NCI-H1092 (cell line): Measurements from ENCODE around the gene ZNF76.

Experiments
- DNase-seq: peaks from one replicate; lab custom pipeline; 2025; lab: John Stamatoyannopoulos, UW

ZNF76 gene

DNA sequence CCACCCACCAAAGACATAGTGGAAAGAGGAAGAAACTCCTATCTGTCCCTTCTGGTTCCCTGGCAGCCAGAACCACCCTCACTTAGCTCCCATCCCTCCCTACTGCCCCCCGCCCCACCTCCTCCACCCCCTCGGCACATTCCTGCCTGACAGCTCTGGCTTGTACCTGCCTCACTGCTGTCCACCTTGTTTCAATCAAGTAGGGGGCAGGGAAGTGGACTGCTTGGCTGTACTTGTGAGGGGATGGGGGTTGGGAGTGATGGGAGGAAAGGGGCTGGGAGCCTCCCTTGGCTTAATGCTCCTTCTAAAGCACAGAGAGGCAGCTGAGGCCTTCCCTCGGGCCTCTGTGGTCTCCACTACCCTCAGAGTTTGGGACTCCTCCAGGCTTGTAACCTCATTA, 22.1 kb upstream of the ZNF76 start:
- no peak for DNase-seq

DNA sequence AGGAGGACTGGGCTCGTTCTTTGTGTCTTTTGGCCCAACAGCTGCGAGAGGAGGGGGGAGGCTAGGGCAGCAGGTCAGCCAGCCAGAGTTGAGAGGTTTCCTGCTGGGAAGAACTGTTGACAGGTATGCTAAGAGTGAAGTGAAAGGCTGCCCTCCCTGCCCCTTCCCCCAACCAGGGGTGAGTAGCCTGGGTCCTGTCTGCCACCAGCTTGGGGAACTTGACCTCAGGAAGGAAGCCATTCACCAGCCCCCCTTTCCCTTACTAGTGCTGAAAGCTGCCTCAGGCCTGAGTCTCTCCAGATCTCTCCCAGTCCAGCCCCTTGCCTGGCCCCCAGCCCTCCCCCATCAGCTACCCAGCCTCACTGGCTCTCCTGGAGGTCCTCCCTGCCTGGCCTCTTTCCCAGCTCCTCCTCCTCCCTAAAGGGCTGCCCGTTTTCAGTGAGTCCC, 20.7 kb upstream of the ZNF76 start:
- DNase-seq, result no peak

DNA sequence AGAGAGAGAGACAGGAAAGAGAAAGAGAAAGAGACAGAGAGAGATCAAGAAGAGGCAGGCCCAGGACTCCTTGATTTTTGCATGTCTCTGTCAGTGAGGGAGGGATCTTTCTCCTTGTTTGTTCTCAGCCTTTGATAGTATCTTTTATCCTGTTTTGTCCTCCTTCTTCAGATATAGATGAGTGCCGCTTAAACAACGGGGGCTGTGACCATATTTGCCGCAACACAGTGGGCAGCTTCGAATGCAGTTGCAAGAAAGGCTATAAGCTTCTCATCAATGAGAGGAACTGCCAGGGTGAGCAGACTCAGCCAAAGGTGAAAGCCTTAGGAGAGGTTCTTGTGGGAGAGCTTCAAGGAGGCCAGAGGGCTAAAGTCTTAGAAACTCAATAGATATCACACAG, 20.0 kb upstream of the ZNF76 start:
- no peak for DNase-seq

DNA sequence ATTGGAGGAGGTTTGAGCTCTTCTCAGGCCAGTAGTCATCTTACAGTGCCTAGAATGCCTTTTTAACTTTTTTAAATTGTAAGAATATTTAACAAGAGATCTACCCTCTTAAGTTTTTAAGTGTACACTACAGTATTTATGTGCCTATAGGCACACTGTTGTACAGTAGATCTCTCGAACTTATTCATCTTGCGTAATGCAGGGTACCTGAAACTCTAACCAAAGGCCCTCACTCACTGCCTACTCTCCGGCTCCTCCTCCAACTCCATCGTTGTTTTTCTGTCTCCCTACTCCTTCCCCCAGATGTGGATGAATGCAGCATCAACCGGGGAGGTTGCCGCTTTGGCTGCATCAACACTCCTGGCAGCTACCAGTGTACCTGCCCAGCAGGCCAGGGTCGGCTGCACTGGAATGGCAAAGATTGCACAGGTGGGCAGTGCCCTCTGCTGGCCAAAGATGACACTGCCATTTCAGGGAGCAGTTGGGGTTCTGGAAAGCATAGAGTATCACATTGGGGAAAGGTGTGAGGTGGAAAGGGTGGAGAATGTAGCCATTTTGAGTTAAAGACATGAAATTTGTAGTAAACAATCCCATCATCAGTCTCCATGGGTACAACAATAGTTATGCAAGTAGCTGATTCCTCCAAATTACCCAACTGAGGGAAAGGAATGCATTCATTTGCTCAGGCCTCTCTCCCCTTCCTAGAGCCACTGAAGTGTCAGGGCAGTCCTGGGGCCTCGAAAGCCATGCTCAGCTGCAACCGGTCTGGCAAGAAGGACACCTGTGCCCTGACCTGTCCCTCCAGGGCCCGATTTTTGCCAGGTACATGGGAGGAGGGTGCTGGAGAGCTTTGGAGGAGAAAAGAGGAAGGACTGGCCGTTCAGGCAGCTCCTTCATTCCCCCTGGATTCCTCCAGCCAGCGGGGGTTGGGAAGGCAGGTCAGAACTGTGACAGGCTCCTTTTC, 18.4 kb upstream of the ZNF76 start:
- DNase-seq, result peak; percentile 40

DNA sequence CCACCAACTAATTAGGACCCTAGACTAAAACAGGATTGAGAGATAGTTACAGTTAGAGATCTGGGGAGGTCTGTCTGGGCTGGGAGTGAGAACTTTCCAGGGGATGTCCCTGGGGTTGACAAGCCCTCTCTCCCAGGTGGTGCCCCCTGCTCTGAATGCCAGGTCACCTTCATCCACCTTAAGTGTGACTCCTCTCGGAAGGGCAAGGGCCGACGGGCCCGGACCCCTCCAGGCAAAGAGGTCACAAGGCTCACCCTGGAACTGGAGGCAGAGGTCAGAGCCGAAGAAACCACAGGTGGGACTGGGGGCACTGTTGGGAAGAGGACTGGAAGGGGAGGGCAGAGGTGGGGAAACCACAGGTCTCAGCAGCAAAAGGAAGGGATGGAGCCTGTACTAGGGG, 17.0 kb upstream of the ZNF76 start:
- DNase-seq, result no peak

DNA sequence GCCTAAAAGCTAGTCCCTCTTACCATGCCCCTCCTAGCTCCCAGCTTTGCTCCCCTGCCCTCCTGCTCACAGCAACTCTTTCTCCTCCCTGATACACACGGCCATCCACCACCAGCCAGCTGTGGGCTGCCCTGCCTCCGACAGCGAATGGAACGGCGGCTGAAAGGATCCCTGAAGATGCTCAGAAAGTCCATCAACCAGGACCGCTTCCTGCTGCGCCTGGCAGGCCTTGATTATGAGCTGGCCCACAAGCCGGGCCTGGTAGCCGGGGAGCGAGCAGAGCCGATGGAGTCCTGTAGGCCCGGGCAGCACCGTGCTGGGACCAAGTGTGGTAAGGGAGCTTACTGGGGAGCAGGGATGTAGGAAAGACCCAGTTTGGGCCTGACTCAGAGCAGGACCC, 16.6 kb upstream of the ZNF76 start:
- no peak for DNase-seq

DNA sequence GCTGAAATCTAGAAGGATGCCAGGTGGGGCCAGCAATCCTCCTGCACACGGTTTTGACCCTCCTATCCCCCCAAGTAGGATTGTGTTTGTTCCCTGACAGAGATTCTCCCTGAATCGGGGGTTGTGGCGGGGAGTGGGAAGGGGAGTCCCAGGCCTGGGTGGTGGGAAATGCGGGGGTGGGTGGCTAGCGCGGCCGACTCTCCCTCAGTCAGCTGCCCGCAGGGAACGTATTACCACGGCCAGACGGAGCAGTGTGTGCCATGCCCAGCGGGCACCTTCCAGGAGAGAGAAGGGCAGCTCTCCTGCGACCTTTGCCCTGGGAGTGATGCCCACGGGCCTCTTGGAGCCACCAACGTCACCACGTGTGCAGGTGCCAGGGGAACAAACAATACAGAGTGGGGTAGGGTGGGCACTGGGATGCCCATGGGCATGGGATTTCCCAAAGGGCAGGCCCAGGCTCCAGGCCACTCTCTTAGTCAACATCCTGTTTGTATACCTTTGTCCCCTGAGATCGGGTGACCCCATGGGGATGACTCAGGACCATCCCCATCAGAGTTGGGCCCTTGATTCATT, 16.1 kb upstream of the ZNF76 start:
- DNase-seq, result no peak

DNA sequence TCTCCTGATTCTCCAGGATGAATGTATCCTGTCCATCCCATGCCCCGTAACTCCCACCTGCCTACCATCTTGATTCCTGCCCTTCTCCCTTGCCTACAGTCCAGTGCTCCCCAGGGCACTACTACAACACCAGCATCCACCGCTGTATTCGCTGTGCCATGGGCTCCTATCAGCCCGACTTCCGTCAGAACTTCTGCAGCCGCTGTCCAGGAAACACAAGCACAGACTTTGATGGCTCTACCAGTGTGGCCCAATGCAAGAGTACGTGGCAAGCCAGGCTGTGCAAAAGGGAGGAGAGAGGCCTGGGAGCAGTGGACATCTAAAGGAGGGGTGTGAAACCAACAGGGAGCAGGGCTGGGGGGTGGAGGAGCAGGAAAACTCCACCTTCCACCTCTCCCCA, 15.0 kb upstream of the ZNF76 start:
- no peak for DNase-seq

DNA sequence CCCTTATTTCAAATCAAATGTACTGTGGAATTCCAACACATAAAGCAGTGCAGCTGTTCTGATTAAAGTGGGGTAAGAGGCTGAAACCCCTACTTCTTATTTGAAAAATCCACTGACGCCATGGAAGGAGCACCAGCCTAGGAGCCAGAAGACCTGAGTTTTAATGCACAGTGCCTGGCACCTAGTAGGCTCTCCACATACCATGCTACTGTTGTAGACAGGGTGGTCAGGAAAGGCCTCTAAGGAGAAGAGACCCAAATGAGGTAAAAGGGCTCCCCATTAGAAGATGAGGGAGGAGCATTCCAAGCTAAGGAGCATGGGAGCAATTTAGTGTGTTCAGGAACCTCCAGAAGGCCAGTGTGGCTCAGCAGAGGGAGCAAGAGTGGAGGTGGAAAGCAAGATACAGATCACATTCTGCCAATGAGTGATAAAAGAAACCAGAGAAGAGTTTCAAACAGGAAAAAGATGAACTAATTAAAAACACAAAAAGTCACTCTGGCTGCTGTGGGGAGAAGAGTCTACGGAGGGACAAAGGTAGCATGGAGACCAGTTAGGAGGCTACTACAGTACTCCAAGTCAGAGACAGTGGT, 11.8 kb upstream of the ZNF76 start:
- no peak for DNase-seq

DNA sequence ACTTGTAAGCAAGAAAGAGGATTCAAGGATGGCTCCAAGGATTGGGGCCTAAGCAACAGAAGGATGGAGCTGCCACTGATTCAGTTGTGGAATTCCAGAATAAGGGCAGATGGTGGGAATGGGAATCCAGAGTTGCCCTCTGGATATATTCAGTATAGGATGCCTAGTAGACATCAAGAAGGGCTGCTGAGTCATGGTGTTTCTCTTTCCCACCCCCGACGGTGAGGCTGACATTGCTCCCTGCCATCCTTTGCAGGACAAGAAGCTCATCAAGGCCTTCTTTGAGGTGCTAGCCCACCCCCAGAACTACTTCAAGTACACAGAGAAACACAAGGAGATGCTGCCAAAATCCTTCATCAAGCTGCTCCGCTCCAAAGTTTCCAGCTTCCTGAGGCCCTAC, 11.2 kb upstream of the ZNF76 start:
- DNase-seq, result no peak

DNA sequence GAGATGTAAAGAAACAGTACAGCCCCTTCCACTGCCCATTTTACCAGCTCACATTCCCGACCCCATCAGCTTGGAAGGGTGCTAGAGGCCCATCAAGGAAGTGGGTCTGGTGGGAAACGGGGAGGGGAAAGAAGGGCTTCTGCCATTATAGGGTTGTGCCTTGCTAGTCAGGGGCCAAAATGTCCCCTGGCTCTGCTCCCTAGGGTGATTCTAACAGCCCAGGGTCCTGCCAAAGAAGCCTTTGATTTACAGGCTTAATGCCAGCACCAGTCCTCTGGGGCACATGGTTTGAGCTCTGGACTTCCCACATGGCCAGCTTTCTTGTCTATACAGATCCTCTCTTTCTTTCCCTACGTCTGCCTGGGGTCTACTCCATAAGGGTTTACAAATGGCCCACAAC, 10.6 kb upstream of the ZNF76 start:
- DNase-seq, result no peak

DNA sequence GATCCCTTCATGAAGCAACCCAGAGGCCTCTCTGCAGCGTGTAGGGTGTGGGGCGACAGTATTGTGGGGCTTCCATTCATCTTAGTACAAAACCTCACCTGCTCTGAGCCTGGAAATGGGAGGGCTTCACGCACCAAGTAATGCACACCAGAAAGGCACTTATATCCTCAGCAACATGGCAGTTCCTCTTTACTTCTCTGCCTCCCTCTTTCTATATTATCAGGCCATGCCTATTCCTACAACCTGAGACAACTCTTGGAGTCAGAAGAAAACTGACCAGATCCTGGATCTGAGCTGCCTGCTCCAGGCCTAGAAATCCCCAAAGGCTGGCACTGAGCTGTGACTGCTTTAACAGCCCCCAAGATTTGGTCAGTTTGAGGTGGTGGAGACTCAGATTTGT, 7.6 kb upstream of the ZNF76 start:
- no peak for DNase-seq

DNA sequence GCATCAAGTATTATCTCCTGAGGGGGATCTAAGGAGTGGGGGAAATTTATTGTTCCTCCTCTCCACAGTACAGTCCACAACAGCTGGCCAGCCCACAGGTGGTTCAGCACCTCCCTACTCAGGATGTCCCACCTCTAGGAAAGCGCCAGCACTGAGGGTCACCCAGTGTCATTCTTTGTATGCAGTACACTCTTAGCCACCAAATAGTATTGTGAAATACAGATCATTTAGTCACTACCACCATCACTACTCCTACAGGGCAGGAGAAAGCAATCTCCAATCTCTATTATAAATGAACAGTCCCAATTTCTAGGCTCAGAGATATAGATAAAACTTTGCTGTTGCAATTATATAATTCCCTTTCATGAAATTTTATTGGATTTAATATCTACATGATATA, 6.3 kb upstream of the ZNF76 start:
- DNase-seq, result no peak

DNA sequence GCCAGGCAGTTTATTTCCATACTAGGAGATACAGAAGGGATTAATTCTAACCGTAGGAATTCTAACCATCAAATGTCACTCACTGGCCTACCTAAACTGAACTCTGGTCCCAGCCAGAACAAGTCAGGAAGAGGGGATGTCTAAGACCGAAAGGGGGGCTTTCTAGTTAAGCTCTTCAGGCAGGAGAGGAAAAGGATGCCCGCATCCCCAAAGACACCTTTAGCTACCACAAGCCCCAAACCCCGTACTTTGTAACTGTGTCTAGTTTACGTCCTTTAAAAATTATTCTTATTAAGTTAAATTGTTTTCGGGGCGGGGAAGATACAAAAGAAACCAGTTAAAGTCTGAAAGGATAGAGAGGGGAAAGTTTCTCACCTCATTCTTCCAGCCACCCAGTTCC, 1.2 kb upstream of the ZNF76 start:
- DNase-seq, result no peak

DNA sequence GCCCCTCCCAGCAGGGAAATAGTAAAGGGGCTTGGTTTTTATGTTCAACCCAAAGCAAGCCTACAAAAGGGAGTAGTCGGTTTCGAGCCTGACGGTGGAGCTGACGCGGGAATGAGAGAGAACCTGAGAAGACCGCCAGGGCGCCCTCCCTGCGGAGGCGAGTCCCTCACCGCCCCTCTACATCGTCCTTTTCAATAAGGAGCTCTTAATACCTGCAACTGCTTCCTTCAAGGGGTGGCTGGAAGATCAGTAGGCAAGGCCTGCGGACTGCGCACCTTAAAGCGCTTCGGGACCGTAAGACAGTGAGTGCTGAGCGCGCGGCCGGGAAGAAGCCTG, 709 bp upstream of the ZNF76 start:
- DNase-seq, result no peak

DNA sequence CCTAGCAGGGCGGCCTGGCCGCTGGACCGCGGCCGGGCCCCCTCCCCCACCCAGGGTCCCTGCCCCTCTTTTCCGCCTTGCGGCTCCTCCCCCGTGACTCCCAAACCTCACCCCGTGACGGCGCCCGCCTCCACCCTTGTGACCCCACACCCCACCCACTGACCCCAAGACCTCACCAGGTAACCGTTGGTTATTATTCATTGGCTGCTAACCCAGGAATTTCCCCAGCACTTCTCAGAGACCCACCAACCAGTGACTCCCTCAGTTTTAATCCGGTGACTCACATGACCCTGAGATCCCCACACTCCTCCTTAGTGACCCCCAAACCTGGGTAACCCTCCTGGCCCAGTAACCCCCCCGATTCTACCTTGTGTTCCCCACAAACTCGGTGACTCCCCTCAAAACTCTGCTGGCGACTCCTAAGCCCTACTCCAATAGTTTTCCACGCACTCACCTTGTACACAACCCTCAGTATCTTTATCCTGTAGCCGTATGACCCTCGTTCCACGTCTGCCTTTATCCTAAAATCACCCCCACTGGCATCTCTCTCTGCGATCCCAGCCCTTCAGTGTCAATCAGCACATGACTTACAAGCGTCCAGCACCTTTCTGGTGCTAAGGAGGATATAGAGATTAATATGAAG, 534 bp downstream of the ZNF76 start:
- no peak for DNase-seq

DNA sequence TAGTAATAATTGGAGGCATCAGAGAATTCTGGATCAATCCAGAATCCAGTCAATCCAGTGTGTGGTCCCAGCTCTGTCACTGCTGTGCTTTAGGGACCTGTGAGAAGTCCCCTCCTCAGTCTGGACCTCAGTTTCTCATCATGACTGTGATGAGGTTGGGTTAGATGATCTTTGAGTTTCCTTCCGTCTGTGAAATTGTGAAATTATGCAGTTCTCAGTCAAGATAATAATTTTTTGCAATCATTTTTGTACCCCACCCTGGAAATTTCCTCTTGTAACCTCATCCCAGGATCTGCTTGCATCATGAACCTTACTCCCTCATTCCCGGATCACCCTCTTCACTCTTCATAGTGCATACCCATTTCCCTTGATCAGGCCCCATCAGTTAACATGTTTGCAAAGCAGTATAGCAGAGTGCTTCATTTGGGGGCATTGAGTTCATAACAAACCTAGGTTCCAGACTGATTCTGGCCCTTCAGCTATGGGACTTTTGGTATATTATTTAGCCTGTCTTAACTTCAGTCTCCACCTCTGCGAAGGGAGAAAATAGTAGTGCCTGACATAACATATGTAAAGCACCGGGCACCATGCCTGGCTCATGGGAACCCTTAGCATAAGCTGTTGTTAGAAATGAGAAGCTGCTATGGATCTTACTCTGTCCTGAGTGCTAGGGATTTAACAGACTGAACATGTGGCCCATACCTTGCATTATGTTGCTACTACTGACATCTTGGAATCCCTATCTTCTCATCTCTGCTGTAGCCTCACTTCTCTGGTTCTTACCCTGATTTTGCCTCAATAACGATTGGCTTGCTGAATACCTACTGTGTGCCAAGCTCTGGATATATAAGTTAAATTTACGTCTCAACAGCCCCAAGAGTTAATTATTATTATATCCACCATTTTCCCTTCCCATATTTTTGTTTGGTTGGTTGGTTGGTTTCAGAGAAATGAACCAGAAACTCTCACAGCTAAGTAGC, 1.3 kb downstream of the ZNF76 start:
- no peak for DNase-seq

DNA sequence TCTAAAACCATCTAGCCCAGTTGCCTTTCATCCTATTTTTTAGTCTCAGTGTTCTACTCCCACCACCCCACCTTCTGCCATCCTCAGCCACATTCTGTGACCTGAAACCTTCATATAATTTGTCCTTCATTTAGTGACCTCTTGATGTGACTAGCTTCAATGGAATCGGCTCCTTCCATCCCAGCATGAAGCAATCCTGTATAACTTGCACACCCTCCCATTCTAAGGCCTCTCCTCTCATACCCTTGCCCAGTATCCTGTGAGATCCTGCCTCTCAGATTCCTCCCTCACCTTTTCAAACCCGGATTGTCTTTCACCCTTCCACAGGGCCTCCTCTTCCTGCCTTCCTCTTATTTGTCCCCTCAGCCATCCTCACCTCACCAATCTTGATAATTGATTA, 3.1 kb downstream of the ZNF76 start:
- no peak for DNase-seq

DNA sequence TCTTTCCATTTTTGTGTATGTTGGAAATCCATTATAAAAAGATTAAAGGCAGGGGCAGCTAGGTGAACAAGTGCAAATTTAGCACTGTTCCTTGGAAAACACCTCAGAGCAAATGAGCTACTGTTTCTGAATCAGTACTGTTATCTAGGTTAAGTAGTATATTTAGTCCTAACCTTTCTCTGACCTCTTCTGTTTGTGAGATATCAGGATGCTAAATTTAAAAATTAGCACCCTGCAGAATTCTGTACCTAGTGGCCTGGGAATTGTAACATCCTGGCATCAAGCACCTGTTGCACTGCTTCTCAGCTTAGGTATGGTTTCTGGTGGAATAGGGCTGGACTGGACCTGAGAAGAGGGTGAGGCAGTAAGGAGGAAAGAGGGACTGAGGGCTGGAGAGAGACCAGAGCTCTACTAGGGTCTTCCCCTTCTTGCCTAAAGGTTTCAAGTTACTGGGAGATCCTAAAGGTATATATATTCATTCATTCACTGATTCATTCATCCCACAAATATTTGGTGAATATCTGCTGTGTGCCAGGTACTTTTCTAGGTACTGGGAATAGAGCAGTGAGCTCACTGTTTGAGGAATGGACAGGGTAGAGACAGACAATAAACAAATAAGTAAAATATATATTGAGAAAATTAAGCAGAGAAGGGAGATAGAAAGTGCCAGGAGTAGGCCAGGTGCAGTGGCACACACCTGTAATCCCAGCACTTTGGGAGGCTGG, 5.2 kb downstream of the ZNF76 start:
- no peak for DNase-seq

DNA sequence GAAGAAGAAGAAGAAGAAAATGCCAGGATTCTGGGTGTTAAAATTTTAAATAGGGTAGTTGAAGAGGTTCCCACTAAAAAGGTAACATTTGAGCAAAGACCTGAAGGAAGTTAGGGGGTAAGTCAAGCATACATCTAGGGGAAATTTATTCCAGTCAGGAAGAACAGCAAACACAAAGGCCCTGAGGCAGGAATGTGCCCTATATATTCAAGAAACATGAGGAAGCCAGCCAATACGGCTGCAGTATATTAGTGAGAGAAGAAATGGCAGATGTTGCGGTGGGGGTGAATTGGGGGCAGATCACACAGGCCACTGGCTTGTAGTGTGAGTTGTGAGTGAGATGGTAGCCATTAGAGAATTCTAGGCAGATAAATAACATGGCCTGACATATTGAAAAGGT, 6.0 kb downstream of the ZNF76 start:
- DNase-seq, result no peak

DNA sequence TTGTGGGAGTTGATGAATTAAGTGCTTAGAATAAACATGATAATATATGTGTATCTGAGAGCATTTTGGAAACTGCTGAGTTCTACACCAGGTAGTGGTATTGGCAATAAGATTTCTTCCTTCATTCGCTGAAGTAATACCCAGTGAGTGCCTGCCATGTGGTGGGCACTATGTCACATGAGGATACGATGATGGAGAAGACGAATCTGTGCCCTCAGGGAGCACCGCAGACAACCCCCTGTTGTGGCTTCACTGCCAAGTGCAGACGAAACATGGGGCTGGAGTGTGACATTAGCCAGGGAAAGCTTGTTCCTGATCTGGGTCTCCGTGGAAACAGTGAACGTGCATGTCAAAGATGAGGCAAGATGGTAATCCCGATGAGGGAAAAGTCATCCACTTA, 7.9 kb downstream of the ZNF76 start:
- no peak for DNase-seq
